Uterus (tissue), 4 donors: ENCODE results near the gene ZBP1. TPM values are rescaled to one million over a fixed set of nuclear protein-coding genes. Genes with fewer than 3 reads are reported as not detected.

Experiments used
- DNase-seq, 2 donors: peaks; one replicate each; pipeline ENCODE4 v3.0.0-alpha.2; 2019 to 2020
- H3K27ac ChIP-seq, 2 donors: fragments of 200-600 bp; sonication (generic); 1 replicate in 1 of 2; 2 replicates in 1 of 2; pipeline ENCODE4 v1.5.1; 2016 to 2018
- H3K27me3 ChIP-seq, 2 donors: fragments of 200-600 bp; sonication (generic); one replicate each; pipeline ENCODE4 v1.5.1; 2018 to 2019; ENCODE audit warnings: control low read depth in 1 of 2
- H3K36me3 ChIP-seq, 2 donors: fragments of 200-600 bp; sonication (generic); one replicate each; pipeline ENCODE4 v1.5.1; 2019; ENCODE audit warnings: control low read depth in 1 of 2
- H3K4me1 ChIP-seq, 2 donors: fragments of 200-600 bp; sonication (generic); one replicate each; pipeline ENCODE4 v1.5.1; 2018 to 2019; ENCODE audit warnings: control low read depth in 1 of 2
- H3K4me3 ChIP-seq, 2 donors: fragments of 200-600 bp; sonication (generic); 1 replicate in 1 of 2; 2 replicates in 1 of 2; pipeline ENCODE4 v1.5.1; 2018 to 2019; ENCODE audit warnings: mild to moderate bottlenecking in 1 of 2
- H3K9me3 ChIP-seq, 2 donors: fragments of 200-600 bp; sonication (generic); one replicate each; pipeline ENCODE4 v1.5.1; 2019; ENCODE audit warnings: control low read depth in 1 of 2
- CTCF ChIP-seq, 4 experiments: fragments of 200-600 bp in 2 of 4; fragments of 450-650 bp in 2 of 4; sonication (generic) in 2 of 4; IDR thresholded peaks; one replicate each; pipeline ENCODE4 v1.5.1; 2016 to 2019; ENCODE audit warnings: antibody characterized with exemption in 4 of 4, mild to moderate bottlenecking in 2 of 4, moderate library complexity in 1 of 4
- POLR2A ChIP-seq, 2 donors: fragments of 450-650 bp; IDR thresholded peaks; one replicate each; pipeline ENCODE4 v1.6.1; 2016; ENCODE audit warnings: antibody characterized with exemption in 2 of 2, mild to moderate bottlenecking in 1 of 2, moderate library complexity in 1 of 2
- intact Hi-C: fragments of 100-400 bp; cut with DNase I; formaldehyde crosslinking; loops from one replicate; pipeline ENCODE4 v1.15.1; 2023; ENCODE audit warnings: low total_unique reads
- total RNA-seq, 4 donors: library from RNA; depleted of rRNA in 3 of 4; stranded (reverse); fragments of >200 nt in 3 of 4; gene quantifications; one replicate each; pipeline versions ENCODE4 v1.1.0 to v1.2.4, GENCODE V29; 2014 to 2023
- donor health status: DM: yes; HTN: yes; CAD: no.

ZBP1 gene
- total RNA-seq, 4 donors from 2014 or later, result 0.46 TPM; not detected in 3

GRCh38 chr20:57652606-57653545 is 32.6 kb upstream of the ZBP1 start:
- DNase-seq, result peak; percentile 15 to 17
- H3K27me3 ChIP-seq, result no peaks in the 10 kb centered on the region
- intact Hi-C loops, result no loop called here

GRCh38 chr20:57651881-57652605 is 31.8 kb upstream of the ZBP1 start:
- H3K36me3 ChIP-seq, result no peaks in the 10 kb centered on the region

More at GRCh38 chr20:57652606-57653545, 32.6 kb upstream of the ZBP1 start:
- Histone ChIP-seq H3K27ac (no peak overlapping the region), H3K4me1 (no peaks in the 10 kb centered on the region), H3K4me3 (no peak overlapping the region), H3K9me3 (no peaks in the 10 kb centered on the region), H3K36me3 (no peaks in the 10 kb centered on the region)
- TF ChIP-seq CTCF (IDR thresholded peaks at IDR 0.05) (no peak), POLR2A (IDR thresholded peaks at IDR 0.05) (no peak)

GRCh38 chr20:57650756-57651483 is 30.7 kb upstream of the ZBP1 start:
- intact Hi-C loops, result no loop called here
- no peaks in the 10 kb centered on the region for H3K4me1 ChIP-seq
- TF ChIP-seq CTCF (IDR thresholded peaks at IDR 0.05) (no peak), POLR2A (IDR thresholded peaks at IDR 0.05) (no peak)
- DNase-seq, result no peak
- no peaks in the 10 kb centered on the region for H3K9me3 ChIP-seq
- no peak overlapping the region for H3K27ac ChIP-seq
- H3K4me3 ChIP-seq, result no peak overlapping the region
- H3K36me3 ChIP-seq, result no peaks in the 10 kb centered on the region
- H3K27me3 ChIP-seq, result no peaks in the 10 kb centered on the region

More at GRCh38 chr20:57651881-57652605, 31.8 kb upstream of the ZBP1 start:
- Histone ChIP-seq H3K27ac (no peak overlapping the region), H3K4me1 (no peaks in the 10 kb centered on the region), H3K27me3 (no peaks in the 10 kb centered on the region), H3K4me3 (no peak overlapping the region), H3K9me3 (no peaks in the 10 kb centered on the region)
- intact Hi-C loops, result no loop called here
- no peak for TF ChIP-seq CTCF (IDR thresholded peaks at IDR 0.05)
- no peak for TF ChIP-seq POLR2A (IDR thresholded peaks at IDR 0.05)
- DNase-seq, result peak; percentile 13 to 15

- Histone ChIP-seq H3K27me3 (no peaks in the 10 kb centered on the region), H3K36me3 (no peaks in the 10 kb centered on the region), H3K9me3 (no peaks in the 10 kb centered on the region), H3K4me3 (no peak overlapping the region), H3K27ac (no peak overlapping the region), H3K4me1 (no peaks in the 10 kb centered on the region)
- DNase-seq, result peak in 1 of 2 donors; percentile 10
- intact Hi-C loops, result no loop called here
- TF ChIP-seq CTCF (IDR thresholded peaks at IDR 0.05) (no peak), POLR2A (IDR thresholded peaks at IDR 0.05) (no peak)
Observed at GRCh38 chr20:57650266-57650665, 30.0 kb upstream of the ZBP1 start.
